Epidermal melanocyte (primary cell): ENCODE data around the gene SLC13A1.
"Not testable (repeated sequence)": the region's sequence is repeated elsewhere in the genome, so short reads cannot be mapped to it uniquely, and the experiment has no call there.

Experiments used
- DNase-seq: peaks from one replicate; pipeline ENCODE4 v3.0.0; 2011; ENCODE audit warnings: low spot score; ENCODE audit not compliant: insufficient read length

The SLC13A1 gene, protein sequence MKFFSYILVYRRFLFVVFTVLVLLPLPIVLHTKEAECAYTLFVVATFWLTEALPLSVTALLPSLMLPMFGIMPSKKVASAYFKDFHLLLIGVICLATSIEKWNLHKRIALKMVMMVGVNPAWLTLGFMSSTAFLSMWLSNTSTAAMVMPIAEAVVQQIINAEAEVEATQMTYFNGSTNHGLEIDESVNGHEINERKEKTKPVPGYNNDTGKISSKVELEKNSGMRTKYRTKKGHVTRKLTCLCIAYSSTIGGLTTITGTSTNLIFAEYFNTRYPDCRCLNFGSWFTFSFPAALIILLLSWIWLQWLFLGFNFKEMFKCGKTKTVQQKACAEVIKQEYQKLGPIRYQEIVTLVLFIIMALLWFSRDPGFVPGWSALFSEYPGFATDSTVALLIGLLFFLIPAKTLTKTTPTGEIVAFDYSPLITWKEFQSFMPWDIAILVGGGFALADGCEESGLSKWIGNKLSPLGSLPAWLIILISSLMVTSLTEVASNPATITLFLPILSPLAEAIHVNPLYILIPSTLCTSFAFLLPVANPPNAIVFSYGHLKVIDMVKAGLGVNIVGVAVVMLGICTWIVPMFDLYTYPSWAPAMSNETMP

DNA sequence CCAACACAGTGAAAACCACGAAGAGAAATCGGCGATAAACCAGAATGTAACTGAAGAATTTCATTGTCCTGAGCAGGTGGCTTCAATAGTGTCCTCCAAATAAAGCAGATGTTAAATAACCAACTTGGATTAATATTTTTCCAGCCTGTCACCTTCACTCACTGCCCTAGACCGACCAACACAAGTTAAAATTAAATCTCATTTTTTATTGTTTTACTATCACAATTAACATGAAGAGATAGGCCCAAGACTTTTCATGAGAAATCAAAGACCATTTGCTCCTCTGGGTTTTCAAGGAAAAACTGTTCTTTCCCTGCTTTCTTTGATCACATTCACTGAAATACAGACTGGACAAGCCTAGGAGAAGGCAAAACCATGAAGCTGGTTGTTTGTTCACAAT lies at the start of gene SLC13A1:
TSS of gene SLC13A1 (minus strand) at position 87 of the 400 bp plus-strand sequence. CDS start at position 64, 23 bp downstream.
- no peak for DNase-seq

DNA sequence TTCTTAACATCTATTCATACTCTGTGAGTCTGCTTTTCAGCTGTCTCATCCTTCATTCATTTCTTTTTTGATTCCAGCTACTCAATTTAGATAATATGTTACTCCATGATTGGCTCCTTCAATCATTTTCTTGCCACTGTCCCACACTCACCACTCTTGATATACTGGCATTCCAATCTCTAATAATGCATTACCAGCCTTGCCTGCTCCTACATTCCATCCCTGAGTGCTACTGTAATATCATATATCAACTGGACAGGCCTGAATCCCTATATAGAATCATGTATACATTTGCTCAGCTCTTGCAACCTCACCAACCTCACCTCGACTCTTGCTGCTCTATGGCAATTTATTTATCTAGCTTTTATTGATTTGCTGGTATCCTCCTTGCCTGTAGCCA lies 45.0 kb upstream of the SLC13A1 start:
- DNase-seq = no peak

DNA sequence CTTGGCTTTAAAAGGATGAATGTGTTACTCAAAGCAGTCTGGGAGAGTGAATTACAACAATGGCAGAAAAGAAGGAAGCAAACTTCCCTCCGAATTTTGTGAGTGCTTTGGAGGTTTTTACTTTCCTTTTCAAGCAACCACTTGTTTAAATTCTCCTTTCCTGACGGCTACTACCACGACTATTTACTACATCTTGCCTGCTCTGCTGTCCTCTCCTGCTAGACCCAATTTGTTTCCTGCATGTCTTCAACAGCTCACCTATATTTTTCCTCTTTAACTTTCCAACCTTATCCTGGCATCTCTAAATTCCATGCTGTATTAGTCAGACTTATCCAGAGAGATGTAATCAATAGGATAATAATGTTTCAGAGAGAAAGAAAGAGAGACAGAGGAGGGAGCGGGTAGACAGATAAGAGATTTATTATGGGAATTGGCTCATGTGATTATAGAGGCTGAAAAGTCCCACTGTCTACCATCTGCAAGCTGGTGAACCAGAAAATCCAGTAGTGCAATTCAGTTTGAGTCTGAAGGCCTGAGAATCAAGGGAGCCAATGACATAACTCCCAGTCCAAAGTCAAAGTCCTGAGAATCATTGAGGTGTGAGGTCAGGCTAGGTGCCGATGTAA lies 42.8 kb upstream of the SLC13A1 start:
- DNase-seq = no peak

DNA sequence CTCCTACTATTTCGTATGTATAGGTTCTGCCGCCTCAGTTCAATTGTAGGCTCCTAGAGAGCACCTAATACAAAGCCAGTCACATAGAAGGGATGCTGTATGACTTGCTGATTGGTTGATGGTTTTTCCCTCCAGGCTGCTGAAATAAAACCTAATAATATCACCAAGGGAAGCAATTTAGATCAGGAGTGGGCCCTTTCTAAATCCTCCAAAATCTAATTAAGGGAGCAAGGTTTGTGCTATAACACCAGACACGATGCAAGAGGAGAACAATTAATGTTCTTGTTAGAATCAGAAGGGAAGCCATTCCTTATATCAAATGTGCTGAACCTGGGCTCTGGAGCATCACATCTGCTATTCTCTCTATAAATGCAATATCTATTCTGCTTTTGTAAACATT lies 42.0 kb upstream of the SLC13A1 start:
- DNase-seq = no peak

DNA sequence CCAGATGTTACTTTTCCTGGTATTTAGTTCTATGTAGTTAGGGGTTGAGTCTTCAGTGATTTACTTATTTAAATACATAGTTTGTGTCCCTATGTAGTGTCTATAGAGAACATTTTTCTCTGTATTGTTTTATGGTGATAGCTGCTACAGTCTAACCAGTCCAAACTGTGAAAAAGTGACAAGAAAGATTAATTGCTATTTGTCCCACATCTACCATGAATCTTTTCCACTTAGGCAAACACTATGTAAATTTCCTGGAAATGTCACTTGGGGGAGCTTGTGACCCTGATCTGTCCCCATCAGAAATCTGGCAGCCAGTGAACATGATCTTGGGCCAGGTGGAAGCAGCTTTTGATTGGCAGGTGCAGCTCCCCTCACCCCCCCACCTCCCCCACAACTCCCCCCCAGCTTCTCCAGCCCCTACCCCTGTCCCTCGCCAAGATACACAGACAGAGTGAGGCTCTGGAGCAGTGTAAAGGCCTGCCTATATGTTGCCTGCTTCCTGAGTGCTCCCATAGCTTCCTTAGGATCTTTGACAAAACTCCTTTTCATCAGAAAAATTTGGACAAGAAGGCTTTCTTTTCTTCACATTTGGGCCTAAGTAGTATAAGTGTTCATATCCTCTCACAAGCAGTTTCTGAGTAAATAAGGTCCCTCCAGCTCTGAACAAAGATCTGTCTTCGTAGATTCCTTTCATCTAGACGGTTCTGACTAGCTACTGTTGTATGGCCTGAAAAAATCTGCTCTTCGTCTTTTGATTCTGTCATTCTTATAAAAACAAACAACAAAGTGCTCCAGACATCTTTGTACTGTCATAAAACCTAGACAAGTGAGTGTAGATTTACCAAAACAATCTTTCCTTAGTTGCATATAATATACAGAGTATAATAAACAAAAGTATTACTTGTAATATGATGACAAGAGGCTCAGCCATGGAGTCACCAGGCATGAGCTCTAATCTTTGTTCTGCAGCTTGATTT lies 31.5 kb upstream of the SLC13A1 start:
- DNase-seq = no peak

DNA sequence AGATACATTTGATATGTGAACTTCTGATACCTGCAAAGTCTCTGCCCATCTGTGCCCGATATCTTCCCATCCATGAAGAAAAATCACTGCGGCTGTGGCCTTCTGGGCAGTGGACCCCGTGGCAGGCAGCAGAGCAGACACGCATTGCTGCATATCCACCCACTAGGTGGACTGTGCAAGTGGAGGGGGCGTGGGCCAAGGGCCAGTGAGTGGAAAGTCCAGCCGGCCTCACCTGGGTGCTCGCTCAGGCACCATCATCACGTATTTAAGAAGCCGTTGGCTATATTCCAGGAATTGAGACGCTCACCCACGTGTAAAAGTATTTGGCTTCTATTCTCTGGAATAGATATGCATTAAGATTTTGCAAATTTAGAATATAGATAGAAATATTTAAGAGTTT lies 30.8 kb upstream of the SLC13A1 start:
- no peak for DNase-seq

DNA sequence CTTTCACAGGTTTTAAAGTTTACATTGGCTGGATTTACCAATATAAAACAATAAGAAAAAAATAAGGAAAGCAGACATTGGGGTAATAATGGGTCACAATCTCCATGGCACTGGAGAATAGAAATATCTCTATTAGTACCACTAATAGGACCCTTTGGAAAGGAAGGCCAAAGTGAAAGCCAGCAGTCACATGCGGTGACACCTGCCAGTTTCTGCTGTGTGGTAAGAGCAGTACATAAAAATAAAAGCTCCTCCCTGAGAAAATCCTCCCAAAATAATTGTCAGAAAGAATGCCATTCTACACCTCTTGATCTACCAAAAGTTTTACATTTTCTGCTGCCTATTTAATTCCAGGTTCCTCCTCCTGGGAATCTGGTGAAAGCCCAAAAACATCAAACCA lies 30.4 kb upstream of the SLC13A1 start:
- DNase-seq = no peak

DNA sequence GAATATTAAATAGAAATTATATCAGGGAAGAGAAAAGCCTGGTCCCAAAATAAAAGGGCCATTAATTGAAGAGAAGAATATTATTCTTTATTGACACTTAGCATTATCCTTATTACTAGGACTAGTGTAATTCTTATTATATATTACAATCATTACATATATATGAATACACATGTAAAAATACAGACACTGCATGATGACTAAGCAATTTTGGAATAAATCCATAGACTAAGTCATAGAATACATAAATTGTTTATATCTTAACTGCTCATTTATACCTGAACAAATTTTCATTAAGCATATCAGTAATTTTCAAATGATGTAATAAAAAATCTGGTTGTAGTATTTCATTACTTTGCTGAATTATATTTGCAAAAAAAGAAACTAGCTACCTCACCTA lies 29.7 kb upstream of the SLC13A1 start:
- DNase-seq = no peak

DNA sequence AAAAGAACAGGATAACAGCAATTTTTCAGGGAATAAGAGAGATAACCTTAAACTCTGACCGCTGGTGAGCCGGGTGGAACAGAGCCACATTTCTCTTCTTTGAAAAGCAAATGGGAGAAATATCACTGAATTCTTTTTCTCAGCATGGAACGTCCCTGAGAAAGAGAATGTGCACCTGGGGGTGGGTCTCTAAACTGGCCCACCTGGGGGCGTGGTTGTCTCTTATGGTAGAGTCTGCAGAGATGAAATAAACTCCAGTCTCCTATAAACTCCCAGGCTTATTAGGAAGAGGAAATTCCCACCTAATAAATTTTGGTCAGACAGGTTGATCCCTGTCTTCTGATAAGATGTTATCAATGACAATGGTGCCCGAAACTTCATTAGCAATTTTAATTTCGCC lies 27.9 kb upstream of the SLC13A1 start:
- DNase-seq = not testable (repeated sequence)

DNA sequence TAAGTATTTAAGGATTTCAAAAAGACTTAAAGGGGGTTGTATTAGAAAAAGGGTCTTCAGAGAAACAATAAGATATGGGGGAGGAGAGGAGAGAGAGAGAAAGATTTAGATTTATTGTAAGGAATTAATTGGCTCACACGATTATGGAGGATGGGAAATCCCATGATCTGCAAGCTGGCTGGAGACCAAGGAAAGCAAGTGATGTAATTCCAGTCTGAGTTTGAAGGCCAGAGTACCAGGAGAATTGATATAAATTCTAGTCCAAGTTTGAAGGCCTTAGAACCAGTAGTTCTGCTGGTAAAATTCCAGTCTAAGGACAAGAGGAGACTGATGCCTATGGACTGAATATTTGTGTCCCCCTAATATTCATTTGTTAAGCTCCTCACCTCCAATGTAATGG lies 20.6 kb upstream of the SLC13A1 start:
- no peak for DNase-seq

DNA sequence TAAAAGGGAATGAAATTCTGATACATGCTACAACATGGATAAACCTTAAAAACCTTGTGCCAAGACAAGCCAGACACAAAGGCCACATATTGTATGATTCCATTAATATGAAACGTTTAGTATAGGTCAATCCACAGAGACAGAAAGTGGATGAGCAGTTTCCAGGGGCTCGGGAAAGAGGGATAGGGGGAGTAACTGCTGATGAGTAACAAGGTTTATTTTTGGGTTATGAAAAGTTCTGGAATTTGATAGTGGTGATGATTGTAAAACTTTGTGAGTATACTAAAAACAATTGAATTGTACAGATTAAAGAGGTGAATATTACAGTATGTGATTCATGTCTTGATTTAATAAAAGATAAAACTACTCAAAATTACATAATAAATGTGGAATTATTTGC lies 19.1 kb upstream of the SLC13A1 start:
- DNase-seq = no peak

DNA sequence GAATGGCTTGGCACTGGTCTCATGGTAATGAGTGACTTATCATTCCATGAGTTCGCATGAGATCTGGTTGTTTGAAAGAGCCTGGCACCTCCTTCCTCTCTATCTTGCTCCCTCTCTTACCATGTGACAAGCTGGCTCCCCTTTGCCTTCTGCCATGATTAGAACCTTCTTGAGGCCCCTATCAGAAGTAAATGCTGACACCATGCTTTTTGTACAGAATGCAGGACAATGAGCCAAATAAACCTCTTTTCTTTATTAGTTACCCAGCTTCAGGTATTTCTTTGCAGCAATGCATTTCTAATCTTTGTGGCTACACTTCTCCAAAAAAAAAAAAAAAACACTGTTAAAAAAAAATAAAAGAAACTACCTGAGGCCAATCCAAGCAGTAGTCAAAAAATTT lies 17.1 kb upstream of the SLC13A1 start:
- DNase-seq = no peak

DNA sequence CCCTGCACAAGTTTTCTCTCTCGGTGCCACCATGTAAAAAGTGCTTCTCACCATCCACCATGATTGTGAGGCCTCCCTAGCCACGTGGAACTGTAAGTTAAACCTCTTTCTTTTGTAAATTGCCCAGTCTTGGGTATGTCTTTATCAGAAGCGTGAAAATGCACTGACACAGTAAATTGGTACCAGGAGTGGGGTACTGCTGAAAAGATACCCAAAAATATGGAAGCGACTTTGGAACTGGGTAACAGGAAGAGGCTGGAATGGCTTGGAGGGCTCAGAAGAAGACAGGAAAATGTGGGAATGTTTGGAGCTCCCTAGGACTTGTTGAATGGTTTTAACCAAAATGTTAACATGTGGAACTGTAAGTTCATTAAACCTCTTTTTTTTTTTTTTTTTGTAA lies 15.6 kb upstream of the SLC13A1 start:
- DNase-seq = no peak

DNA sequence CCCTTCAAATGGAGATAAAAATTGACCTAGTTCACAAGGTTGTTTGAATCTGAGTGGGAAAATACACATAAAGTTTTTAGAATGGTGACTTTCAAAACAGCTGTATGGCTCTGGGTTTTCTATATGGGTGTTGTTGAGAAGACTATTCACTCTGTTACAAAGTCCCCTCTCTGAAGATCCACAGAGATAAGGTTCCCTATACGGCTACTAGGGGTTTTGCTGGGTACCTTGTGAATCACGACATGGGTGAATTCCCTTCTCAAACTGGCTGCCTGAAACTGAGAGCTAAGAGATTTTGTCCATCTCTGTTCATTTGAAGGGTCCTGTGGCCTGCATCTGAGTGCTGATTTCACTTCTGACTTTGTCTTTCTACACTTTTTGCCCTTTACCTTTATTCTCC lies 11.8 kb upstream of the SLC13A1 start:
- no peak for DNase-seq

DNA sequence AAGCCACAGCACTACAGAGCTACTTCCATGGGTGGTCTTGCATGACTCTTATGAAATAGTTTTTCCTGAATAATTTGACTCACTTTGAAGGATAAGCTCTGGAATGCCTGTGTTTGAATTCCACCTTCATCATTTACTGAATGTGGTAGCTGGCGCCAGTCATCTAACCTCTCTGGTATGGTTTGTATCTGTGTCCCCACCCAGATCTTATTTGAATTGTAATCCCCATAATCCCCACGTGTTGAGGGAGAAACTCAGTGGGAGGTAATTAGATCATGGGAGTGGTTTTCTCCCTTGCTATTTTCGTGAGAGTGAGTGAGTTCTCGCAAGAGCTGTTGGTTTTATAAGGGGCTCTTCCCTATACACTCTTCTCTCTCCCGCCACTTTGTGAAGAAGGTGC lies 11.2 kb upstream of the SLC13A1 start:
- DNase-seq = no peak

DNA sequence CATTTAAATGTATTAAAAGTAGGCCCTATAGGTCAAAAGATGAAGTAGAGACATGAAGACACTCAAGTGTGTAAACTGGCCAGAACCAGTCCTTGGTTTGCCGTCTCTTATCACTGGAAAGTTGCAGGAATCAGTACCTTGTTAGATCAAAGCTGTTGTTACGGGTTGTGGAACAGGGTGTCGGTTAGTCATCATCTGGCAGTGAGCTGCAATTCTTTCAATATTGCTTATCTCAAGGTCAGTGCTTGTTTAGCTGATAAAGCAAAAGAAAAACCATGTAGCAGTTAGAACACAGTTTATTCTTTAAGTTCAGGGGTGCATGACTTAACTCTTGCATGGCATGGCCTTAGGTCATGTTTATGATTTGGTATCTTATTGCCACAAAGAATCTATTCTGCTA lies 10.0 kb upstream of the SLC13A1 start:
- no peak for DNase-seq

DNA sequence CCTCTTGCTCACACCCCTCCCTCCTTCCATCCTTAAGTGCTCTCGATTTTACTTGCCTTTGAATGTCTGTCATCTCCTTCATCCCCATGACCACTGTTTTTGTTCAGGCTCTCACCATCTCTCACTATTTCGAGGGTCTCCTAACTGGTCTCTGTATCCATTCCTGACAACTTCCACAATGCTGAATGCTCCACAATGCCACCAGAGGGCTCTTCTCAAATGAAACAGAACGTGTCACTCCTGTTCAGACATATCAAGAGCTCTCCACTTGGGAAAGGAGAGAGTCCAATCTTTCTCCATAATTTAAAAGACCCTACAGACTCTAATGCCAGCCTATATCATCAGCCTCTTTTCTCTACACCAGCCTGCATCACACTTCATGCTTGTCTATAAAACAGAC lies 9.0 kb upstream of the SLC13A1 start:
- DNase-seq = no peak

DNA sequence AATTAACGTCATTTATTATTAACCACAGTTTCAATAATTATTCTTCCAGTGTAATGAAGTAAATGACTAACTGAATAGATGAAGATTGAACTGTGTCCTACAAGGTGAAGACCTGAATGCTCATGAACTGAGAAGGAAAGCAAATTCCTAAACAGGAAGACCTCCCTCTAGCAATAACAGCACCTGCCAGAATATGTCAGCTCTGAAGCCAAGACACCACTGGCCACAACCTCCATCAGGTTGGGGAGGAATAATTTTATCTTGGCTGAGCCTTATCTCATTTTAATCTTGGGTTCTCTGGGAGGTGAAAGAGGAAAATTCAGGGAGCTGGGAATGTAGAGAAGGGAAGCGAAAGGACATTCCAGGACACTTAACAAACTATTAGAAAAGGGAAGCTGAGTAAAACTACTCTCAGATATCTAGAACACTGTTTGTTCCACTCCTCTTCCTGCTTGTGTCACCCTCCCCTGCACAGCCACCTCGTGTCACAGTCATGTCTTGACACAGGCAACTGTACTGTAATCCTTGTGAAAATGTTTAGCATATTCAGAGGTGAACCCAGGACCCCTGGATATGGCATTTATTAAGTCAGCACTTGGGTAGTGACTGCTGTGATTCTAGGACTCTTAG lies 4.6 kb upstream of the SLC13A1 start:
- no peak for DNase-seq

DNA sequence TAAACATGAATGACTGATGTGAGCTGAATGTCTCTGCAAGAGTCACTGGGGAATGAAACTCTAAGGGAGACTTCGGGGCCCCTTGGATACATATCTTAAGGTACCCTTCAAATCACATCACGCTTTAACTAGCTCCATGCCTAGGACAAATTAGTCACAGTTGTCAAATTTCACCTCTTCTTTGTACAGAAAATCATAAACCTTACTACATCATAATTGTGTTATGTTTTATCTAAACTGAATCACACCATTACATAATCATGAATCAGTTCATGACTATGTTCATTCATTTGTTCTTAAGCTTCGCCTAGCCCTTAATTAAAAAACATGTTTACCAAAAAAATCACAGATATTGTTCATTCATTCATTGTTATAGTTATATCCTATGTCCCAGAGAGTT lies 2.1 kb upstream of the SLC13A1 start:
- no peak for DNase-seq

DNA sequence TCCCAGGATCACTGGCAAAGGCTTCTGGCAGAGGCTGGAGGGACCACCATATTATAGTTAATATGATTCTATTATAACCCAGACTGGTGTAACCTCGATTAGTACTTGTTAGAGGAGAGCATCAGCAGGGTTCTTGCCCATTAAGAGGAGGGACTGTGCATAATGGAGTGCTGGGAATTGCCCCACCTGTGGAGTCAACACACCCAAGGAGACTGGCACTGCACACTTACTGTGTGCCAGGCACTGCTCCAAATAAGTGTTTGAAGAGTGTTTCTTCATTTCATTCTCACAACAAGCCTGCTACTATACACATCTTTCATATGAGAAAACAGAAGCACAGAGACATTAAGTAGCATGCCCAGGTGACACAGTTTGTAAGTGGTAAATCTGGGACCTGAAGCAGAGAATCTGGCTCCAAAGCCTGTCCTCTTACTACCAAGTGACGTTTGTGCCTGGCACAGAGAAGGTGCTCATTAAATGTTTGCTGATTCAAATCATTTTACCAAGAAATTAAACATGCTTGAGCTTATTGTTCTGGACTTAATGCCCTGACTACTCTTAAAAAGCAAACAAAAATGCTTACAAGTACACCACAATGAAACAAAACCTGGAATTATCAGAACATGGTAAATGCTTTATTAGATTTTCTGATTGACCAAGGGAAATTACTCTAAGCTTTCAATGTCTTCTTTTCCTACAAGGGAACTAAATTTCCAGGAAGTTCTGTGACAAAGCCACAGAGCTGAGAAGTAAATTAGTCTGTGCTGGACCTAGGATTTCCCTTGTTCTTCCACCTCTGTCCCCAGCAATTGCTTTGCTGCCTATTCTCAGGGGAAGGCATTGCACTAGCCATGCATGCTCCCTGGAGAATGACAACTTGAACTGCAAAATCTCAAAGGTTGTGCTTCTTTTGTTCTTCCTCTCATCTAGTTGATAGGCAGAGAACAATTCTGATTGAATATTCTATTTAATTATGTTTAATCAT lies 809 bp downstream of the SLC13A1 start:
- DNase-seq = no peak
